ENCODE measurements around the gene CYSRT1. TPM values are rescaled to one million over a fixed set of nuclear protein-coding genes. Genes with fewer than 3 reads are reported as not detected.

CYSRT1 gene
- total RNA-seq, 1 experiment from 2014 or later: 1.7 TPM

DNA sequence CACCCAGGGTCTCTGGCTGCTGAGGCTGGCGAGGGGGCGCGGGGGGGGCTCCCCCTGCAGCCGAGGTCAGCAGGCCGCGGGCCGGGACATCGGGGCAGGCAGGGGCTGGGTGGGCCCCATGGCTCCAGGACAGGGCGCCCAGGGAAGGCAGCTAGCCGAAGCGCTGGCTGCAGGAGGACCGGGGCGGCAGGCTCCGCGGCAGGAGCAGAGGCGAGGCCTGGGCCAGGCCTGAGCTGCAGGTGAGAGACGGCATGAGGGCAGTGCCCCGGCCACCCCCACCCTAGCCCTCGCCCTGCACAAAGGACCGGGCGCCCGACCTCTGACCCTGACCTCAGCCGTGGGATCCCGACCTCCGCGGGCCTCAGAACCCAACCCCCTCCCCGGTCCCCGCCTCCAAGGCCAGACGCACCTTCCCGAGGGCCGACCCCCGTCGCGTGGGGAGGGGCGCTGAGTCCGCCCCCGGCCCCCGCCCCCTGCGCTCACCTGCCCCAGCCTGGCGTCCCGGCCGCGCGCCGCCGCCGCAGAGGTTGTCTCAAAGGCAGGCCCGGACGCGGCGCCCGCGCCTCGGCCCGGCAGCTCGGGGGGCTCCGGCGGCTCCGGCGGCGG, 3.4 kb upstream of the CYSRT1 start:
- H3K27me3 ChIP-seq (replicated peaks; ENCODE audit: control insufficient read depth, insufficient read depth, low read length): no peaks in the 10 kb centered on the region
- peaks cover 29% of the 10 kb centered on the region for H3K4me1 ChIP-seq
- Mint-ChIP-seq H3K4me1 (ENCODE audit: low read depth, unreplicated experiment) (peaks cover 11% of the 10 kb centered on the region), H3K9me3 (ENCODE audit: unreplicated experiment) (no peaks in the 10 kb centered on the region), H3K27me3 (ENCODE audit: insufficient read depth, unreplicated experiment) (no peaks in the 10 kb centered on the region), H3K36me3 (ENCODE audit: insufficient read depth, unreplicated experiment) (peaks cover 29% of the 10 kb centered on the region), H3K4me3 (ENCODE audit: unreplicated experiment) (peak overlapping the region; percentile 85), H3K27ac (ENCODE audit: unreplicated experiment) (no peak overlapping the region)
- no peaks in the 10 kb centered on the region for H3K36me3 ChIP-seq (ENCODE audit: control insufficient read depth, insufficient read depth, low read length)
- BruUV-seq (replicated peaks): no TSS peak
- intact Hi-C loops (cut with micrococcal nuclease; ENCODE audit: unreplicated experiment): loop anchor here (2.0 kb wide), 1 partner anchor 19 kb away; the partner anchor contains the start of gene TUBB4B
- peak in 1 of 2 experiments; percentile 65 for DNase-seq
- TF ChIP-seq CTCF (IDR thresholded peaks at IDR 0.05; ENCODE audit: insufficient read depth in 1 of 2, low read depth in 1 of 2, low read length in 1 of 2, severe bottlenecking in 1 of 2, unreplicated experiment in 1 of 2): no peak
- POLR2A ChIA-PET: interaction anchor here (2.5 to 3.3 kb wide), 3 partner anchors 19 to 33 kb away, joined by 10 to 27 read pairs (median 14); partner anchors contain the start of genes ANAPC2, SSNA1, TPRN and TUBB4B
- H3K4me3 ChIP-seq (ENCODE audit: low read depth, low read length): peak overlapping the region; percentile 69
- no peaks in the 10 kb centered on the region for H3K9me3 ChIP-seq
- CTCF ChIA-PET: interaction anchor here (1.3 to 2.5 kb wide), 3 partner anchors 15 to 47 kb away, joined by 3 to 27 read pairs (median 3); no protein-coding TSS in a partner anchor

DNA sequence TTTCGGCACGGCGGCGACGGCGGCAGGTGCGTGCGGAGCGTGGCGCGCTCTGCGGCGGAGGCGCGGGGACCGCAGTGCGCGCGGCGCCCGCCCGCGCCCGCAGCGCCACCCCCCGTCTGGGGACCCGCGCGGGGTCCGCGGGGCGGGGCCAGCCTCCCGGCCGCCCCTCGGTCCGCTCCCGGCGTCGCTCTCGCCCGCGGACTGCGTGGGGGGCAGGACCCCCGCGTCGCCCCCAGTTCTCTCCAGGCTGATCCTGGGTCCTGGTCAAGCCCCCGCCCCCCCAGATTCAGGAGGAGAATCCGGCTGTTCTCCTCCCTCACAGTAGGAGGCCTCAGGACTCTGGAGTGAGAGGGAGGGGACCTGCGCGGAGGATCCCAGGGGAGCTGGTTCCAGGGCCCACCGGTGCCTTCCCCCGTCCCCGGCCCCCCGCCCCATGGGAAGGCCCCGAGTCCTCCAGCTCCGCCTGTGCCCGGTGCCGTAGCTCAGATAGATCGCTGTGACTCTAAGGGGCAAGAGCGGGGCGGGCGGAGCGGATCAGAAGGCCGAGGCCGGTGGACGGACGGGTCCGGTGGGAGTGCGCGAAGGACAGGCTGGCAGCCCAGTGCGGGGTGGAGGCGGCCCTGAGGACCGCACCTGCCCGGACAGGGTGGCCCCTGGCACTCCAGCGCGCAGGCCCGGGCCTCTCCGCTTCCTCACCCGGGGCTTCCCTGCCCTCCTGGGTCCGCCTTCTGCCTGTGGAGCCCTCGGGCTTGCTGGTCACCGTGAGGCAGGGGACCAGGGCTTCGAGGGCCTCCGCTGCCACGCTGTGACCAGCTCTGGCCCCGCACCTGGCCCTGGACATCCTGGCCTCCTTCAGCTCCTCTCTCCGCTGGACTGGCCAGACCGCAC, 2.5 kb upstream of the CYSRT1 start, which contains the start of gene RNF208:
Gene RNF208, minus strand, starts transcription at position 51 of the 888 bp plus-strand sequence. CDS start 1,028 bp downstream, outside the sequence.
- Histone ChIP-seq H3K36me3 (ENCODE audit: control insufficient read depth, insufficient read depth, low read length) (no peaks in the 10 kb centered on the region), H3K4me3 (ENCODE audit: low read depth, low read length) (peak within 1 kb of the TSS; percentile 69), H3K4me1 (peaks cover 29% of the 10 kb centered on the region), H3K27me3 (replicated peaks; ENCODE audit: control insufficient read depth, insufficient read depth, low read length) (no peaks in the 10 kb centered on the region), H3K9me3 (no peaks in the 10 kb centered on the region)
- Mint-ChIP-seq H3K36me3 (ENCODE audit: insufficient read depth, unreplicated experiment) (peaks cover 21% of the 10 kb centered on the region), H3K9me3 (ENCODE audit: unreplicated experiment) (no peaks in the 10 kb centered on the region), H3K4me3 (ENCODE audit: unreplicated experiment) (peak within 1 kb of the TSS; percentile 85), H3K27ac (ENCODE audit: unreplicated experiment) (no peak within 1 kb of the TSS), H3K27me3 (ENCODE audit: insufficient read depth, unreplicated experiment) (no peaks in the 10 kb centered on the region), H3K4me1 (ENCODE audit: low read depth, unreplicated experiment) (peaks cover 8% of the 10 kb centered on the region)
- no peak for DNase-seq
- BruUV-seq (replicated peaks): no TSS peak
- TF ChIP-seq CTCF (IDR thresholded peaks at IDR 0.05; ENCODE audit: insufficient read depth in 1 of 2, low read depth in 1 of 2, low read length in 1 of 2, severe bottlenecking in 1 of 2, unreplicated experiment in 1 of 2): peak in 1 of 2 experiments; percentile 4
- intact Hi-C loops (cut with micrococcal nuclease; ENCODE audit: unreplicated experiment): loop anchor here (2.0 kb wide), 1 partner anchor 18 kb away; the partner anchor contains the start of gene TUBB4B
- POLR2A ChIA-PET: interaction anchor here (1.0 to 3.3 kb wide), 5 partner anchors 18 to 33 kb away, joined by 5 to 27 read pairs (median 10); partner anchors contain the start of genes ANAPC2, NELFB, SSNA1 and TPRN
- CTCF ChIA-PET: interaction anchor here (1.0 to 2.5 kb wide), 7 partner anchors 14 to 47 kb away, joined by 3 to 27 read pairs (median 3); partner anchors contain the start of gene TUBB4B
